ENCODE measurements around the gene ZNF286A.
"Not testable (repeated sequence)": the region's sequence is repeated elsewhere in the genome, so short reads cannot be mapped to it uniquely, and the experiment has no call there.

DNA sequence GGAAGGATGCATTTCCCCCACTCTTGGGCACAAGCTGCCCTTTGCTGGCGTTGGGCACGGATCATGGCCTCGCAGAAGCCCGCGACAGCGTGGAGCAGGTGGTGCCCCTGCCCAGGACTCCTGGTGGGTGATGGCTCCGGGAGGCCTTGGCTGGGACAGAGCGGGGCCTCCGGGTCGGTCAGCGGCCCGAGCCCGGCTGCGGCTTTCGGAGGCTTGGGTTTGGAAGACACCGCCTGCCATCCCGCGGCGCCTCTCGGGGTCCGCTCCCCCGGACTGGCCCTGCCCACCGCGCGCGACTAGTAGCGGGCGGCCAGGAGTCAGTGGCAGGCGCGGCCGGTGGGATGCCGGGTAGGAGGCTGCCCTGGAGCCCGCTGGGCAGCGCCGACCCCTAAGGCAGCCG, 49.9 kb downstream of the ZNF286A start:
- TF ChIP-seq NRF1 (conservative IDR thresholded peaks at IDR 0.05; ENCODE audit: low read depth, low read length); RAD21 (IDR thresholded peaks at IDR 0.05; ENCODE audit: insufficient read depth, low read depth, low read length); POLR2A (IDR thresholded peaks at IDR 0.05; ENCODE audit: low read depth, low read length); CEBPB (IDR thresholded peaks at IDR 0.05; ENCODE audit: borderline replicate concordance in 1 of 2, low read depth in 2 of 2, low read length in 2 of 2): not testable (repeated sequence)

All from GM12878 (cell line).